SK-N-SH (cell line): ENCODE data around the gene GFPT2. TPM values are rescaled to one million over a fixed set of nuclear protein-coding genes. Genes with fewer than 3 reads are reported as not detected.

ENCODE experiments used
- CTCF ChIA-PET: fragments of 300-600, 350-600 bp; formaldehyde crosslinking; extraction: SDS; loops from one replicate; lab custom pipeline; 2021; lab: Yijun Ruan, JAX
- POLR2A ChIA-PET: fragments of 350-600 bp; sonication (Branson Sonifier 250); formaldehyde crosslinking; extraction: SDS; loops from one replicate; lab custom pipeline; 2020; ENCODE audit warnings: antibody characterized with exemption, inconsistent platforms; lab: Yijun Ruan, JAX
- DNase-seq: peaks from one replicate; pipeline ENCODE4 v3.0.0; 2012
- H2AFZ ChIP-seq: fragments of 200-600 bp; sonication (generic); 2 replicates; pipeline ENCODE4 v1.8.1; 2016; ENCODE audit warnings: antibody characterized with exemption, mild to moderate bottlenecking, low read depth
- H3F3A ChIP-seq: fragments of 200-600 bp; sonication (generic); replicated peaks from 2 replicates; pipeline ENCODE3; 2016; ENCODE audit warnings: antibody characterized with exemption, mild to moderate bottlenecking; ENCODE audit not compliant: insufficient read depth
- H3K27ac ChIP-seq, 2 experiments: fragments of 200-500 bp in 1 of 2; fragments of 200-600 bp in 1 of 2; sonication (Bioruptor generic) in 1 of 2; sonication (generic), shearing (Covaris generic) in 1 of 2; 2 replicates each; pipeline versions ENCODE4 v1.5.1 to v1.6.1; 2014 to 2016; ENCODE audit warnings: low read depth in 2 of 2, inconsistent platforms in 1 of 2, low read length in 1 of 2, mild to moderate bottlenecking in 1 of 2, mixed read lengths in 1 of 2
- H3K27me3 ChIP-seq: fragments of 200-600 bp; sonication (generic), shearing (Covaris generic); 2 replicates; pipeline ENCODE4 v1.6.1; 2016; ENCODE audit warnings: mixed run types; ENCODE audit not compliant: insufficient read depth
- H3K36me3 ChIP-seq, 2 experiments: fragments of 200-500 bp in 1 of 2; fragments of 200-600 bp in 1 of 2; sonication (Bioruptor generic) in 1 of 2; sonication (generic) in 1 of 2; replicated peaks in 1 of 2; 2 replicates each; pipeline versions ENCODE3 to v1.5.1; 2014 to 2016; ENCODE audit warnings: low read length in 1 of 2, mild to moderate bottlenecking in 1 of 2; ENCODE audit not compliant: insufficient read depth in 2 of 2, control insufficient read depth in 1 of 2
- H3K4me1 ChIP-seq, 2 experiments: fragments of 200-500 bp in 1 of 2; fragments of 200-600 bp in 1 of 2; sonication (Bioruptor generic) in 1 of 2; sonication (generic), shearing (Covaris generic) in 1 of 2; 2 replicates each; pipeline versions ENCODE4 v1.5.1 to v1.6.1; 2014 to 2016; ENCODE audit warnings: low read depth in 1 of 2, low read length in 1 of 2, mixed run types in 1 of 2; ENCODE audit not compliant: insufficient read depth in 2 of 2, control insufficient read depth in 1 of 2
- H3K4me2 ChIP-seq: fragments of 200-600 bp; sonication (generic), shearing (Covaris generic); 2 replicates; pipeline ENCODE4 v1.6.1; 2017; ENCODE audit warnings: mixed run types
- H3K4me3 ChIP-seq, 2 experiments: fragments of 200-500 bp in 1 of 2; fragments of 200-600 bp in 1 of 2; sonication (Bioruptor generic) in 1 of 2; sonication (generic), shearing (Covaris generic) in 1 of 2; 2 replicates each; pipeline versions ENCODE4 v1.5.1 to v1.8.1; 2014 to 2016; ENCODE audit warnings: low read depth in 2 of 2, inconsistent platforms in 1 of 2, low read length in 1 of 2, mild to moderate bottlenecking in 1 of 2, mixed read lengths in 1 of 2, moderate library complexity in 1 of 2
- H3K79me2 ChIP-seq: fragments of 200-600 bp; sonication (generic); 2 replicates; pipeline ENCODE4 v1.8.1; 2017; ENCODE audit warnings: mild to moderate bottlenecking; ENCODE audit not compliant: insufficient read depth
- H3K9ac ChIP-seq: fragments of 200-600 bp; sonication (generic); 2 replicates; pipeline ENCODE4 v1.6.1; 2017; ENCODE audit warnings: mixed run types
- H3K9me2 ChIP-seq: fragments of 200-600 bp; sonication (generic); 2 replicates; pipeline ENCODE4 v1.6.1; 2017; ENCODE audit warnings: mixed run types
- H3K9me3 ChIP-seq: fragments of 200-600 bp; sonication (generic); 2 replicates; pipeline ENCODE4 v1.6.1; 2017; ENCODE audit warnings: mixed run types, mild to moderate bottlenecking, moderate library complexity
- H4K20me1 ChIP-seq: fragments of 200-600 bp; sonication (generic); 2 replicates; pipeline ENCODE4 v1.6.1; 2017; ENCODE audit warnings: mild to moderate bottlenecking, mixed run types; ENCODE audit not compliant: insufficient read depth
- CHD2 ChIP-seq: fragments of 150-350 bp; IDR thresholded peaks from 2 replicates; pipeline ENCODE4 v1.6.1; 2018; ENCODE audit warnings: low read length; ENCODE audit not compliant: partially characterized antibody
- ELF1 ChIP-seq: IDR thresholded peaks from 2 replicates; pipeline ENCODE4 v1.4.0; 2012
- EP300 ChIP-seq, 2 experiments: IDR thresholded peaks; 2 replicates each; pipeline versions ENCODE4 v1.4.0 to v1.6.1; 2012; ENCODE audit warnings: borderline replicate concordance in 1 of 2, low read depth in 1 of 2, low read length in 1 of 2
- FOSL2 ChIP-seq: IDR thresholded peaks from 2 replicates; pipeline ENCODE4 v1.4.0; 2012; ENCODE audit warnings: low read depth, mild to moderate bottlenecking, moderate library complexity, borderline replicate concordance
- GATA2 ChIP-seq: sonication (generic); formaldehyde crosslinking; IDR thresholded peaks from 2 replicates; pipeline ENCODE4 v1.5.0; 2020; ENCODE audit warnings: mild to moderate bottlenecking, missing genetic modification reagents
- JUND ChIP-seq: IDR thresholded peaks from 2 replicates; pipeline ENCODE4 v1.4.0; 2012
- MXI1 ChIP-seq: IDR thresholded peaks from 2 replicates; pipeline ENCODE4 v1.6.1; 2012; ENCODE audit warnings: mild to moderate bottlenecking, low read depth, low read length, improper control_type of control experiment
- NRF1 ChIP-seq: IDR thresholded peaks from 2 replicates; pipeline ENCODE4 v1.6.1; 2012; ENCODE audit warnings: low read depth, mild to moderate bottlenecking, low read length
- POLR2AphosphoS5 ChIP-seq: IDR thresholded peaks from 2 replicates; pipeline ENCODE4 v1.6.1; 2012; ENCODE audit warnings: low read depth, low read length
- RFX5 ChIP-seq: IDR thresholded peaks from 2 replicates; pipeline ENCODE4 v1.6.1; 2012; ENCODE audit warnings: mild to moderate bottlenecking, improper control_type of control experiment, low read length
- RXRA ChIP-seq: IDR thresholded peaks from 2 replicates; pipeline ENCODE4 v1.4.0; 2012; ENCODE audit warnings: low read depth, mild to moderate bottlenecking, borderline replicate concordance
- SMC3 ChIP-seq: IDR thresholded peaks from 2 replicates; pipeline ENCODE4 v1.6.1; 2012; ENCODE audit warnings: low read depth, low read length, improper control_type of control experiment
- TCF12 ChIP-seq: IDR thresholded peaks from 2 replicates; pipeline ENCODE4 v1.4.0; 2012
- USF2 ChIP-seq: fragments of 150-350 bp; IDR thresholded peaks from 2 replicates; pipeline ENCODE4 v1.6.1; 2017; ENCODE audit warnings: antibody characterized with exemption, low read length, low read depth, borderline replicate concordance
- YY1 ChIP-seq: IDR thresholded peaks from 2 replicates; pipeline ENCODE4 v1.4.0; 2012; ENCODE audit warnings: low read depth, mild to moderate bottlenecking
- WGBS: methylation state at CpG from one replicate; pipeline ENCODE4 v1.1.6; 2017; ENCODE audit warnings: low lambda C conversion rate; 5-methylcytosine and 5-hydroxymethylcytosine counted together
- polyA plus RNA-seq, 3 experiments: library from polyadenylated mRNA; depleted of rRNA; stranded (reverse); fragments of >200 nt; gene quantifications; 2 replicates each; pipeline ENCODE4 v1.2.3, GENCODE V29; 2012
- TF ChIP-seq, protein P1 (sequence below): fragments of 200-600 bp; sonication (generic); IDR thresholded peaks from 2 replicates; pipeline ENCODE4 v1.6.1; 2017; ENCODE audit warnings: antibody characterized with exemption, mild to moderate bottlenecking, moderate library complexity
- TF ChIP-seq, protein P2 (sequence below): IDR thresholded peaks from 2 replicates; pipeline ENCODE4; 2012
- TF ChIP-seq, protein P3 (sequence below): fragments of 150-350 bp; IDR thresholded peaks from 2 replicates; pipeline ENCODE4 v1.6.1; 2016; ENCODE audit warnings: mild to moderate bottlenecking, low read depth, low read length

GFPT2 gene
- polyA plus RNA-seq, 1 of the 3 experiments (the other 2 are of a cell fraction), result 8.1 TPM

- POLR2A ChIA-PET, result no interaction called here
- CTCF ChIA-PET, result no interaction called here
- Histone ChIP-seq H3K4me1 (peaks cover 0 to 6% of the 10 kb centered on the region in 2 experiments; a peak in 1 of 4 replicates), H3K27me3 (no peaks in the 10 kb centered on the region), H3K4me3 (no peak overlapping the region), H3K36me3 (no peaks in the 10 kb centered on the region), H3K79me2 (no peaks in the 10 kb centered on the region), H3K4me2 (no peak overlapping the region), H3K9ac (no peak overlapping the region), H3K9me2 (no peaks in the 10 kb centered on the region), H4K20me1 (no peaks in the 10 kb centered on the region), H3F3A (no peaks in the 10 kb centered on the region), H3K9me3 (no peaks in the 10 kb centered on the region), H3K27ac (no peak overlapping the region), H2AFZ (no peak overlapping the region)
- no peak for DNase-seq
- 31% methylated on average over 2 of the region's 4 CpGs for WGBS
- TF ChIP-seq, protein P1, sequence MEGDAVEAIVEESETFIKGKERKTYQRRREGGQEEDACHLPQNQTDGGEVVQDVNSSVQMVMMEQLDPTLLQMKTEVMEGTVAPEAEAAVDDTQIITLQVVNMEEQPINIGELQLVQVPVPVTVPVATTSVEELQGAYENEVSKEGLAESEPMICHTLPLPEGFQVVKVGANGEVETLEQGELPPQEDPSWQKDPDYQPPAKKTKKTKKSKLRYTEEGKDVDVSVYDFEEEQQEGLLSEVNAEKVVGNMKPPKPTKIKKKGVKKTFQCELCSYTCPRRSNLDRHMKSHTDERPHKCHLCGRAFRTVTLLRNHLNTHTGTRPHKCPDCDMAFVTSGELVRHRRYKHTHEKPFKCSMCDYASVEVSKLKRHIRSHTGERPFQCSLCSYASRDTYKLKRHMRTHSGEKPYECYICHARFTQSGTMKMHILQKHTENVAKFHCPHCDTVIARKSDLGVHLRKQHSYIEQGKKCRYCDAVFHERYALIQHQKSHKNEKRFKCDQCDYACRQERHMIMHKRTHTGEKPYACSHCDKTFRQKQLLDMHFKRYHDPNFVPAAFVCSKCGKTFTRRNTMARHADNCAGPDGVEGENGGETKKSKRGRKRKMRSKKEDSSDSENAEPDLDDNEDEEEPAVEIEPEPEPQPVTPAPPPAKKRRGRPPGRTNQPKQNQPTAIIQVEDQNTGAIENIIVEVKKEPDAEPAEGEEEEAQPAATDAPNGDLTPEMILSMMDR, result no peak
- TF ChIP-seq CHD2 (no peak), SMC3 (no peak), EP300 (IDR thresholded peaks at IDR 0.05; ENCODE audit: borderline replicate concordance in 1 of 2, low read depth in 1 of 2, low read length in 1 of 2) (no peak), RFX5 (no peak), TCF12 (no peak), USF2 (no peak), POLR2AphosphoS5 (no peak), MXI1 (no peak), NRF1 (no peak), GATA2 (CRISPR knock-in tag) (no peak), FOSL2 (no peak), ELF1 (no peak), JUND (no peak), RXRA (no peak), YY1 (no peak)
- TF ChIP-seq, protein P2, sequence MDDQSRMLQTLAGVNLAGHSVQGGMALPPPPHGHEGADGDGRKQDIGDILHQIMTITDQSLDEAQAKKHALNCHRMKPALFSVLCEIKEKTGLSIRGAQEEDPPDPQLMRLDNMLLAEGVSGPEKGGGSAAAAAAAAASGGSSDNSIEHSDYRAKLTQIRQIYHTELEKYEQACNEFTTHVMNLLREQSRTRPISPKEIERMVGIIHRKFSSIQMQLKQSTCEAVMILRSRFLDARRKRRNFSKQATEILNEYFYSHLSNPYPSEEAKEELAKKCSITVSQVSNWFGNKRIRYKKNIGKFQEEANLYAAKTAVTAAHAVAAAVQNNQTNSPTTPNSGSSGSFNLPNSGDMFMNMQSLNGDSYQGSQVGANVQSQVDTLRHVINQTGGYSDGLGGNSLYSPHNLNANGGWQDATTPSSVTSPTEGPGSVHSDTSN, result no peak
- TF ChIP-seq, protein P3, sequence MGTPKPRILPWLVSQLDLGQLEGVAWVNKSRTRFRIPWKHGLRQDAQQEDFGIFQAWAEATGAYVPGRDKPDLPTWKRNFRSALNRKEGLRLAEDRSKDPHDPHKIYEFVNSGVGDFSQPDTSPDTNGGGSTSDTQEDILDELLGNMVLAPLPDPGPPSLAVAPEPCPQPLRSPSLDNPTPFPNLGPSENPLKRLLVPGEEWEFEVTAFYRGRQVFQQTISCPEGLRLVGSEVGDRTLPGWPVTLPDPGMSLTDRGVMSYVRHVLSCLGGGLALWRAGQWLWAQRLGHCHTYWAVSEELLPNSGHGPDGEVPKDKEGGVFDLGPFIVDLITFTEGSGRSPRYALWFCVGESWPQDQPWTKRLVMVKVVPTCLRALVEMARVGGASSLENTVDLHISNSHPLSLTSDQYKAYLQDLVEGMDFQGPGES, result no peak
These were observed 14.9 kb upstream of the GFPT2 start for GRCh38 chr5:180367991-180368390.
